HCT116 (cell line): Measurements from ENCODE around the gene NIFK. TPM values are rescaled to one million over a fixed set of nuclear protein-coding genes. Genes with fewer than 3 reads are reported as not detected.

Experiments used
- ATAC-seq: fragments of 200-7000 bp; cut with Tn5 transposase; 2 replicates; pipeline ENCODE4 v1.9.1; 2020; ENCODE audit warnings: mild to moderate bottlenecking, moderate library complexity
- BruUV-seq: library from RNA; stranded (reverse); fragments of 400-500 nt; replicated peaks from 2 replicates; lab custom pipeline; 2021; lab: Mats Ljungman, UMichigan
- CTCF ChIA-PET: fragments of 300-600 bp; sonication (Branson Sonifier 250); formaldehyde crosslinking; loops from one replicate; lab custom pipeline; 2021; ENCODE audit warnings: antibody characterized with exemption; lab: Charles Lee
- POLR2A ChIA-PET: fragments of 300-600, 350-600 bp; sonication (Branson Sonifier 250); formaldehyde crosslinking; loops from one replicate; lab custom pipeline; 2021; ENCODE audit warnings: antibody characterized with exemption; lab: Charles Lee
- RAD21 ChIA-PET, 2 experiments: fragments of 300-600 bp; sonication (Branson Sonifier 250); formaldehyde crosslinking; loops; one replicate each; lab custom pipeline; 2023; ENCODE audit warnings: low total read pairs in 2 of 2; ENCODE audit not compliant: uncharacterized antibody in 2 of 2, unreplicated experiment in 2 of 2, low non-redundant PET in 1 of 2; lab: Charles Lee
- DNase-seq: peaks from one replicate; pipeline ENCODE4 v3.0.0-alpha.2; 2010; ENCODE audit warnings: low read depth, low spot score
- H2AFZ ChIP-seq: fragments of 200-600 bp; shearing (Covaris generic), sonication (generic); 2 replicates; pipeline ENCODE4 v1.6.1; 2017; ENCODE audit warnings: low read depth, mixed run types, mixed read lengths, antibody characterized with exemption, low read length; ENCODE audit not compliant: poor library complexity, severe bottlenecking
- H3K27ac ChIP-seq: 2 replicates; pipeline ENCODE4 v1.5.1; 2012; ENCODE audit warnings: low read depth, low read length
- H3K27me3 ChIP-seq: fragments of 200-600 bp; sonication (generic); 2 replicates; pipeline ENCODE4 v1.6.1; 2016; ENCODE audit warnings: mixed run types, low read length, mixed read lengths; ENCODE audit not compliant: insufficient read depth
- H3K36me3 ChIP-seq, 2 experiments: fragments of 200-500 bp in 1 of 2; fragments of 200-600 bp in 1 of 2; sonication (Bioruptor generic) in 1 of 2; sonication (generic) in 1 of 2; 2 replicates each; pipeline versions ENCODE4 v1.5.1 to v1.6.1; 2014 to 2016; ENCODE audit warnings: low read length in 2 of 2, inconsistent platforms in 1 of 2, mixed read lengths in 1 of 2, mixed run types in 1 of 2; ENCODE audit not compliant: insufficient read depth in 2 of 2, control insufficient read depth in 1 of 2
- H3K4me1 ChIP-seq, 2 experiments: fragments of 200-600 bp in 1 of 2; sonication (generic) in 1 of 2; 2 replicates each; pipeline versions ENCODE4 v1.5.1 to v1.6.1; 2012 to 2017; ENCODE audit warnings: low read length in 2 of 2, inconsistent platforms in 1 of 2, mild to moderate bottlenecking in 1 of 2, mixed read lengths in 1 of 2, mixed run types in 1 of 2, moderate library complexity in 1 of 2; ENCODE audit not compliant: insufficient read depth in 2 of 2, control insufficient read depth in 1 of 2
- H3K4me2 ChIP-seq: fragments of 200-600 bp; sonication (generic); 2 replicates; pipeline ENCODE4 v1.6.1; 2017; ENCODE audit warnings: mixed run types, low read length, mixed read lengths
- H3K4me3 ChIP-seq, 2 experiments: fragments of 200-600 bp in 1 of 2; sonication (generic) in 1 of 2; replicated peaks in 1 of 2; 2 replicates each; pipeline ENCODE4 v1.5.1; 2011 to 2016; ENCODE audit warnings: low read length in 2 of 2, control low read depth in 1 of 2, low read depth in 1 of 2, mild to moderate bottlenecking in 1 of 2, mixed read lengths in 1 of 2, mixed run types in 1 of 2
- H3K79me2 ChIP-seq: fragments of 200-600 bp; sonication (generic); 2 replicates; pipeline ENCODE4 v1.6.1; 2017; ENCODE audit warnings: mild to moderate bottlenecking, mixed run types, low read length, moderate library complexity, mixed read lengths; ENCODE audit not compliant: insufficient read depth
- H3K9ac ChIP-seq: fragments of 200-600 bp; sonication (generic); 2 replicates; pipeline ENCODE4 v1.6.1; 2016; ENCODE audit warnings: low read length, mixed read lengths
- H3K9me2 ChIP-seq: fragments of 200-600 bp; sonication (generic), shearing (Covaris generic); 2 replicates; pipeline ENCODE4 v1.6.1; 2017; ENCODE audit warnings: mixed run types, mild to moderate bottlenecking, moderate library complexity; ENCODE audit not compliant: insufficient read depth
- H3K9me3 ChIP-seq, 2 experiments: fragments of 200-500 bp in 1 of 2; fragments of 200-600 bp in 1 of 2; sonication (Bioruptor generic) in 1 of 2; sonication (generic) in 1 of 2; 2 replicates each; pipeline ENCODE4 v1.6.1; 2014 to 2017; ENCODE audit warnings: low read length in 2 of 2, mixed read lengths in 2 of 2, inconsistent platforms in 1 of 2, low read depth in 1 of 2, mild to moderate bottlenecking in 1 of 2, mixed run types in 1 of 2, moderate library complexity in 1 of 2; ENCODE audit not compliant: control insufficient read depth in 1 of 2, insufficient read depth in 1 of 2
- H4K20me1 ChIP-seq: fragments of 200-600 bp; sonication (generic), shearing (Covaris generic); 2 replicates; pipeline ENCODE4 v1.6.1; 2017; ENCODE audit warnings: mixed run types, mild to moderate bottlenecking, moderate library complexity; ENCODE audit not compliant: insufficient read depth
- POLR2AphosphoS5 ChIP-seq: IDR thresholded peaks from 2 replicates; pipeline ENCODE4 v1.6.1; 2011; ENCODE audit warnings: mild to moderate bottlenecking, low read depth, low read length, moderate library complexity
- intact Hi-C: fragments of 100-400 bp; cut with micrococcal nuclease; formaldehyde crosslinking; loops from 2 replicates; pipeline ENCODE4 v1.10.0; 2022
- total RNA-seq: library from RNA; stranded (reverse); gene quantifications from one replicate; pipeline ENCODE4 v1.2.1, GENCODE V29; 2021; ENCODE audit not compliant: unreplicated experiment
- TF ChIP-seq, protein P1 (sequence below): IDR thresholded peaks from 2 replicates; pipeline ENCODE4 v1.6.1; 2011; ENCODE audit warnings: mild to moderate bottlenecking, low read length, moderate library complexity; ENCODE audit not compliant: insufficient replicate concordance; ENCODE audit errors: extremely low read depth

The NIFK gene
- total RNA-seq, 1 experiment from 2014 or later = 93.2 TPM

DNA sequence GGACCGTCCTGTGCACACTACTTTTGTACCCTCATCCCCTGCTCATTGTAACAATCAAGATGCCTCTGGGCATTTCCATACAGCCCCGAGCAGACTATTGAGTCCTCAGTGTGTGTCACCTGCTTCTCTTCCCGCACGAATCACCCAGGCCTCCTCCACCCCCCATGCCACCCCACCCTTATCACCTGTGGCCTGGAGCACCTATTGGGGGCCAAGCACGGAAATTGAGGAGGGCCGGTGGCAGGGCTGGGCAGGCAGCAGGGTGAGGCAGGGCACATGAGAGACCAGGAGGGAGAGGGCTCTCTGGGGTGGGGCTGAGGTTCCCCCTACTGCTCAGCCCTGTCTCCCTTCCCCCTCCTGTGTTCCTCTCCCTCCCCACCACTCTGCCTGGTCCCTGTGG lies 4.3 kb upstream of the NIFK start:
- RAD21 ChIA-PET = no interaction called here
- CTCF ChIA-PET = no interaction called here
- intact Hi-C loops = no loop called here
- no peak overlapping the region for H2AFZ ChIP-seq
- no peaks in the 10 kb centered on the region for H3K27me3 ChIP-seq
- POLR2A ChIA-PET = no interaction called here
- H3K9me2 ChIP-seq = no peaks in the 10 kb centered on the region
- BruUV-seq = no TSS peak
- H3K4me3 ChIP-seq = no peak overlapping the region
- H3K4me1 ChIP-seq = peaks cover 3 to 8% of the 10 kb centered on the region in 2 experiments; a peak in 3 of 4 replicates
- H3K27ac ChIP-seq = no peak overlapping the region
- no peaks in the 10 kb centered on the region for H3K36me3 ChIP-seq
- no peak for TF ChIP-seq POLR2AphosphoS5
- TF ChIP-seq, protein P1, sequence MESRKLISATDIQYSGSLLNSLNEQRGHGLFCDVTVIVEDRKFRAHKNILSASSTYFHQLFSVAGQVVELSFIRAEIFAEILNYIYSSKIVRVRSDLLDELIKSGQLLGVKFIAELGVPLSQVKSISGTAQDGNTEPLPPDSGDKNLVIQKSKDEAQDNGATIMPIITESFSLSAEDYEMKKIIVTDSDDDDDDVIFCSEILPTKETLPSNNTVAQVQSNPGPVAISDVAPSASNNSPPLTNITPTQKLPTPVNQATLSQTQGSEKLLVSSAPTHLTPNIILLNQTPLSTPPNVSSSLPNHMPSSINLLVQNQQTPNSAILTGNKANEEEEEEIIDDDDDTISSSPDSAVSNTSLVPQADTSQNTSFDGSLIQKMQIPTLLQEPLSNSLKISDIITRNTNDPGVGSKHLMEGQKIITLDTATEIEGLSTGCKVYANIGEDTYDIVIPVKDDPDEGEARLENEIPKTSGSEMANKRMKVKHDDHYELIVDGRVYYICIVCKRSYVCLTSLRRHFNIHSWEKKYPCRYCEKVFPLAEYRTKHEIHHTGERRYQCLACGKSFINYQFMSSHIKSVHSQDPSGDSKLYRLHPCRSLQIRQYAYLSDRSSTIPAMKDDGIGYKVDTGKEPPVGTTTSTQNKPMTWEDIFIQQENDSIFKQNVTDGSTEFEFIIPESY = no peak
- TF ChIP-seq, all 23 proteins: peak for 0
- DNase-seq (no peak), ATAC-seq (no peak)
- H3K4me2 ChIP-seq = no peak overlapping the region
- H3K79me2 ChIP-seq = peaks cover 8% of the 10 kb centered on the region
- no peak overlapping the region for H3K9ac ChIP-seq
- H3K9me3 ChIP-seq = no peaks in the 10 kb centered on the region
- H4K20me1 ChIP-seq = no peaks in the 10 kb centered on the region

DNA sequence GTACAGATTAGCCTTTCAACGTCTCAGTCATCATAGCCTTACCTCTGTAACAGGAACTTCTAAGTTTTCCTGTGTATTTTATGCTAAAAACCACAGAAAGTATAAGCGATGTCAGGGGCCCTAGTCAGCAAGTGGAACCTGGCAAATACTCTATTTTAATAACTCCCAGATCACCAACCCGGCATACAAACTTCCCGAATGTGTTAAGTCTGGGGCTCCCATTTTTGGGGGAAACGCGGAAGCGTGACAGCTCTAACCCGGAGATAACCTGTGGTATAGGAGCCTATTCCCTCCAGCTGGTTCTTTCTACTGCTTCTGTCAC lies 574 bp downstream of the NIFK start:
- Histone ChIP-seq H3K9me3 (no peaks in the 10 kb centered on the region), H3K79me2 (peaks cover 56% of the 10 kb centered on the region), H3K27me3 (no peaks in the 10 kb centered on the region), H3K9me2 (no peaks in the 10 kb centered on the region), H3K4me2 (peak overlapping the region; percentile 79), H4K20me1 (peaks cover 12% of the 10 kb centered on the region), H3K27ac (peak overlapping the region; percentile 70), H3K36me3 (peaks cover 25 to 28% of the 10 kb centered on the region in 2 experiments), H3K4me3 (peak overlapping the region; percentile 97 to 100), H3K4me1 (peaks cover 8 to 13% of the 10 kb centered on the region in 2 experiments; a peak in 3 of 4 replicates), H3K9ac (peak overlapping the region; percentile 92), H2AFZ (no peak overlapping the region)
- ATAC-seq (no peak), DNase-seq (no peak)
- RAD21 ChIA-PET = interaction anchor here (0.6 to 1.1 kb wide), 2 partner anchors 36 to 483 kb away, joined by 3 read pairs; no protein-coding TSS in a partner anchor
- TF ChIP-seq, protein P1 = no peak
- BruUV-seq = no TSS peak
- intact Hi-C loops = no loop called here
- CTCF ChIA-PET = interaction anchor here (0.6 to 1.3 kb wide), 5 partner anchors 37 to 608 kb away, joined by 3 to 6 read pairs (median 3); no protein-coding TSS in a partner anchor
- POLR2A ChIA-PET = interaction anchor here (2.4 kb wide), 1 partner anchor 205 kb away, joined by 20 read pairs; the partner anchor contains the start of gene RNU4ATAC
